H1 (cell line): ENCODE data around the gene GJD3. TPM values are rescaled to one million over a fixed set of nuclear protein-coding genes. Genes with fewer than 3 reads are reported as not detected.

ENCODE experiments used
- YY1 ChIP-seq: IDR thresholded peaks from 2 replicates; pipeline ENCODE4 v1.6.1; 2011; ENCODE audit warnings: low read depth, mild to moderate bottlenecking, low read length
- polyA plus RNA-seq, 7 experiments: library from polyadenylated mRNA; depleted of rRNA in 3 of 7; stranded (reverse) in 5 of 7; unstranded in 2 of 7; fragments of >200 nt in 5 of 7; fragments of 200-250 nt in 2 of 7; gene quantifications; 1 replicate in 5 of 7; 2 replicates in 1 of 7; 4 replicates in 1 of 7; pipeline versions ENCODE4 v1.2.1 to v1.2.3, GENCODE V29; 2011 to 2013; ENCODE audit warnings: missing spikeins in 2 of 7, mixed read lengths in 2 of 7
- total RNA-seq: library from RNA; stranded (reverse); fragmentation: NEBNext Ultra II Directional; extraction: Animal tissue kit (Norgen Biotek cat#: 25700); gene quantifications from 2 replicates; pipeline ENCODE4 v1.2.1, GENCODE V29; 2021
- TF ChIP-seq, protein P1 (sequence below): fragments of 300-600 bp; sonication (generic); IDR thresholded peaks from 2 replicates; pipeline ENCODE4 v1.7.1; 2012; ENCODE audit warnings: low read length, moderate library complexity, mild to moderate bottlenecking, inconsistent platforms; ENCODE audit not compliant: insufficient replicate concordance

Gene GJD3
- total and polyA plus RNA-seq, 2 of the 8 experiments (the other 6 are each of a cell fraction or from before 2014, with no cell fraction given) = 0.53 to 1.9 TPM

DNA sequence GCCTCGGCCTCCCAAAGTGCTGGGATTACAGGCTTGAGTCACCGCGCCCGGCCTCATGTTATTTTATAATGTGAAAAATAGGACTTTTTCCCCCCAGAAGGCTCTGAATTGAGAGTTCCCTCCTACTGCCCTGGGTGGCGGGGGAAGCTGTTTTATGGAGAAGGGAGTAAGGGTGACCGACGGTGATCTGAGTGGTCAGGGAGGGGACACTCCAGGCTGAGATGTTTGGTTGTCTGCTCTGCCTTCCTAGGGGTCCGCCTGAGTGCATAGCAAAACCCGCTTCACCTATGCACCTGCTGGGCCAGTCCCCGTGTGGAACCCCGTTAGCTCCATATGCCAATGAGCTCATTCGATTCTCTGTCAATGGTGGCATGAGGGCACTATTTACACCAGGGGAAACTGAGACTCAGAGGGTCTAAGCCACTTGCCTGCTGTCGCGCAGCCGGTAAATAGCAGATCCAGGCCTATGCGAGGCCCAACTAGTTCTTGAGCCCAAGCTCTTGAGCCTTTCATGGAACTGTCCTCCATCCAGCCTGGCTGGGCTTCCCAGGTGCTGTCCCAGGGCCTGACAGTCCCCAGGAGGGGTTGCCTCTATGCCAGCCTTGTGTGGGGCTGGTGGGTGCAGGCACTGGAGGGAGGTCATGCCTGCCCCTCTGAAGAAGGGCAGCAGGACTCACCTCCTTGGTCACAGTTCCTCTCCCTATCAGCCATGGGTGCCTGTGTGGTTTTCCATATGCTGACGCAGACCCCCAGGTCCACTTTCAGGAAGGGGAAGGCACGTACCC is 1.7 kb upstream of the GJD3 start (continued):
- TF ChIP-seq, protein P1, sequence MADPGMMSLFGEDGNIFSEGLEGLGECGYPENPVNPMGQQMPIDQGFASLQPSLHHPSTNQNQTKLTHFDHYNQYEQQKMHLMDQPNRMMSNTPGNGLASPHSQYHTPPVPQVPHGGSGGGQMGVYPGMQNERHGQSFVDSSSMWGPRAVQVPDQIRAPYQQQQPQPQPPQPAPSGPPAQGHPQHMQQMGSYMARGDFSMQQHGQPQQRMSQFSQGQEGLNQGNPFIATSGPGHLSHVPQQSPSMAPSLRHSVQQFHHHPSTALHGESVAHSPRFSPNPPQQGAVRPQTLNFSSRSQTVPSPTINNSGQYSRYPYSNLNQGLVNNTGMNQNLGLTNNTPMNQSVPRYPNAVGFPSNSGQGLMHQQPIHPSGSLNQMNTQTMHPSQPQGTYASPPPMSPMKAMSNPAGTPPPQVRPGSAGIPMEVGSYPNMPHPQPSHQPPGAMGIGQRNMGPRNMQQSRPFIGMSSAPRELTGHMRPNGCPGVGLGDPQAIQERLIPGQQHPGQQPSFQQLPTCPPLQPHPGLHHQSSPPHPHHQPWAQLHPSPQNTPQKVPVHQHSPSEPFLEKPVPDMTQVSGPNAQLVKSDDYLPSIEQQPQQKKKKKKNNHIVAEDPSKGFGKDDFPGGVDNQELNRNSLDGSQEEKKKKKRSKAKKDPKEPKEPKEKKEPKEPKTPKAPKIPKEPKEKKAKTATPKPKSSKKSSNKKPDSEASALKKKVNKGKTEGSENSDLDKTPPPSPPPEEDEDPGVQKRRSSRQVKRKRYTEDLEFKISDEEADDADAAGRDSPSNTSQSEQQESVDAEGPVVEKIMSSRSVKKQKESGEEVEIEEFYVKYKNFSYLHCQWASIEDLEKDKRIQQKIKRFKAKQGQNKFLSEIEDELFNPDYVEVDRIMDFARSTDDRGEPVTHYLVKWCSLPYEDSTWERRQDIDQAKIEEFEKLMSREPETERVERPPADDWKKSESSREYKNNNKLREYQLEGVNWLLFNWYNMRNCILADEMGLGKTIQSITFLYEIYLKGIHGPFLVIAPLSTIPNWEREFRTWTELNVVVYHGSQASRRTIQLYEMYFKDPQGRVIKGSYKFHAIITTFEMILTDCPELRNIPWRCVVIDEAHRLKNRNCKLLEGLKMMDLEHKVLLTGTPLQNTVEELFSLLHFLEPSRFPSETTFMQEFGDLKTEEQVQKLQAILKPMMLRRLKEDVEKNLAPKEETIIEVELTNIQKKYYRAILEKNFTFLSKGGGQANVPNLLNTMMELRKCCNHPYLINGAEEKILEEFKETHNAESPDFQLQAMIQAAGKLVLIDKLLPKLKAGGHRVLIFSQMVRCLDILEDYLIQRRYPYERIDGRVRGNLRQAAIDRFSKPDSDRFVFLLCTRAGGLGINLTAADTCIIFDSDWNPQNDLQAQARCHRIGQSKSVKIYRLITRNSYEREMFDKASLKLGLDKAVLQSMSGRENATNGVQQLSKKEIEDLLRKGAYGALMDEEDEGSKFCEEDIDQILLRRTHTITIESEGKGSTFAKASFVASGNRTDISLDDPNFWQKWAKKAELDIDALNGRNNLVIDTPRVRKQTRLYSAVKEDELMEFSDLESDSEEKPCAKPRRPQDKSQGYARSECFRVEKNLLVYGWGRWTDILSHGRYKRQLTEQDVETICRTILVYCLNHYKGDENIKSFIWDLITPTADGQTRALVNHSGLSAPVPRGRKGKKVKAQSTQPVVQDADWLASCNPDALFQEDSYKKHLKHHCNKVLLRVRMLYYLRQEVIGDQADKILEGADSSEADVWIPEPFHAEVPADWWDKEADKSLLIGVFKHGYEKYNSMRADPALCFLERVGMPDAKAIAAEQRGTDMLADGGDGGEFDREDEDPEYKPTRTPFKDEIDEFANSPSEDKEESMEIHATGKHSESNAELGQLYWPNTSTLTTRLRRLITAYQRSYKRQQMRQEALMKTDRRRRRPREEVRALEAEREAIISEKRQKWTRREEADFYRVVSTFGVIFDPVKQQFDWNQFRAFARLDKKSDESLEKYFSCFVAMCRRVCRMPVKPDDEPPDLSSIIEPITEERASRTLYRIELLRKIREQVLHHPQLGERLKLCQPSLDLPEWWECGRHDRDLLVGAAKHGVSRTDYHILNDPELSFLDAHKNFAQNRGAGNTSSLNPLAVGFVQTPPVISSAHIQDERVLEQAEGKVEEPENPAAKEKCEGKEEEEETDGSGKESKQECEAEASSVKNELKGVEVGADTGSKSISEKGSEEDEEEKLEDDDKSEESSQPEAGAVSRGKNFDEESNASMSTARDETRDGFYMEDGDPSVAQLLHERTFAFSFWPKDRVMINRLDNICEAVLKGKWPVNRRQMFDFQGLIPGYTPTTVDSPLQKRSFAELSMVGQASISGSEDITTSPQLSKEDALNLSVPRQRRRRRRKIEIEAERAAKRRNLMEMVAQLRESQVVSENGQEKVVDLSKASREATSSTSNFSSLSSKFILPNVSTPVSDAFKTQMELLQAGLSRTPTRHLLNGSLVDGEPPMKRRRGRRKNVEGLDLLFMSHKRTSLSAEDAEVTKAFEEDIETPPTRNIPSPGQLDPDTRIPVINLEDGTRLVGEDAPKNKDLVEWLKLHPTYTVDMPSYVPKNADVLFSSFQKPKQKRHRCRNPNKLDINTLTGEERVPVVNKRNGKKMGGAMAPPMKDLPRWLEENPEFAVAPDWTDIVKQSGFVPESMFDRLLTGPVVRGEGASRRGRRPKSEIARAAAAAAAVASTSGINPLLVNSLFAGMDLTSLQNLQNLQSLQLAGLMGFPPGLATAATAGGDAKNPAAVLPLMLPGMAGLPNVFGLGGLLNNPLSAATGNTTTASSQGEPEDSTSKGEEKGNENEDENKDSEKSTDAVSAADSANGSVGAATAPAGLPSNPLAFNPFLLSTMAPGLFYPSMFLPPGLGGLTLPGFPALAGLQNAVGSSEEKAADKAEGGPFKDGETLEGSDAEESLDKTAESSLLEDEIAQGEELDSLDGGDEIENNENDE = no peak
- no peak for TF ChIP-seq YY1
